NCI-H460 (cell line): Measurements from ENCODE around the gene GNL2. TPM values are rescaled to one million over a fixed set of nuclear protein-coding genes. Genes with fewer than 3 reads are reported as not detected.

Experiments
- DNase-seq: peaks from one replicate; pipeline ENCODE4 v3.0.0-alpha.2; 2016; ENCODE audit warnings: low read depth; ENCODE audit errors: extremely low read depth
- polyA plus RNA-seq: library from polyadenylated mRNA; depleted of rRNA; stranded (reverse); fragments of >200 nt; gene quantifications from 2 replicates; pipeline ENCODE4 v1.2.3, GENCODE V29; 2014; cell fraction: nucleus; rRNA removed
- total RNA-seq: library from RNA; depleted of rRNA; stranded (reverse); fragments of >200 nt; shearing (Covaris generic); gene quantifications from 2 replicates; pipeline ENCODE4 v1.2.3, GENCODE V29; 2014; rRNA removed

The GNL2 gene
- total RNA-seq = 34.8 and 50.8 TPM in 2 replicates
- polyA plus RNA-seq = 56.7 and 67.9 TPM in 2 replicates

GRCh38 chr1:37595440-37596181 is at the start of gene GNL2:
GNL2 (minus strand) TSS chr1:37595937; CDS start chr1:37595822, 115 bp downstream.
- peak; percentile 88 for DNase-seq

- no peak for DNase-seq
Observed at GRCh38 chr1:37641059-37641458, 45.3 kb upstream of the GNL2 start.

GRCh38 chr1:37636435-37636834 is 40.7 kb upstream of the GNL2 start:
- no peak for DNase-seq

GRCh38 chr1:37634992-37635902 is 39.5 kb upstream of the GNL2 start:
- DNase-seq = no peak

- DNase-seq = no peak
Observed at GRCh38 chr1:37634244-37634991, 38.7 kb upstream of the GNL2 start, which contains the start of gene RSPO1. RSPO1 (minus strand) TSS chr1:37634892; CDS start chr1:37629661, 5,231 bp downstream.

GRCh38 chr1:37633938-37634243 is 38.2 kb upstream of the GNL2 start:
- DNase-seq = no peak

- DNase-seq = no peak
Observed at GRCh38 chr1:37633040-37633937, 37.6 kb upstream of the GNL2 start.

- DNase-seq = no peak
Observed at GRCh38 chr1:37631036-37631435, 35.3 kb upstream of the GNL2 start.

- DNase-seq = no peak
Observed at GRCh38 chr1:37630426-37631028, 34.8 kb upstream of the GNL2 start.

GRCh38 chr1:37629726-37630425 is 34.1 kb upstream of the GNL2 start:
- DNase-seq = no peak

- no peak for DNase-seq
Observed at GRCh38 chr1:37629008-37629407, 33.3 kb upstream of the GNL2 start.

GRCh38 chr1:37628026-37628556 is 32.4 kb upstream of the GNL2 start:
- DNase-seq = no peak

- DNase-seq = no peak
Observed at GRCh38 chr1:37622131-37622530, 26.4 kb upstream of the GNL2 start.

GRCh38 chr1:37621326-37621870 is 25.7 kb upstream of the GNL2 start:
- no peak for DNase-seq

- DNase-seq = no peak
Observed at GRCh38 chr1:37620707-37621106, 25.0 kb upstream of the GNL2 start.

- no peak for DNase-seq
Observed at GRCh38 chr1:37616330-37616729, 20.6 kb upstream of the GNL2 start.

- DNase-seq = no peak
Observed at GRCh38 chr1:37614105-37614504, 18.4 kb upstream of the GNL2 start.

GRCh38 chr1:37612186-37612585 is 16.4 kb upstream of the GNL2 start:
- no peak for DNase-seq
